Measurements from ENCODE around the gene ASTN2.
"Not testable (repeated sequence)": the region's sequence is repeated elsewhere in the genome, so short reads cannot be mapped to it uniquely, and the experiment has no call there.

Gene ASTN2

GRCh38 chr9:117072216-117072615 lies 342.6 kb downstream of the ASTN2 start:
- DNase-seq = no peak

- DNase-seq = not testable (repeated sequence)
Observed at GRCh38 chr9:117071673-117072207, 343.1 kb downstream of the ASTN2 start.

- DNase-seq = no peak
Observed at GRCh38 chr9:117063721-117064471, 351.0 kb downstream of the ASTN2 start.

DNA sequence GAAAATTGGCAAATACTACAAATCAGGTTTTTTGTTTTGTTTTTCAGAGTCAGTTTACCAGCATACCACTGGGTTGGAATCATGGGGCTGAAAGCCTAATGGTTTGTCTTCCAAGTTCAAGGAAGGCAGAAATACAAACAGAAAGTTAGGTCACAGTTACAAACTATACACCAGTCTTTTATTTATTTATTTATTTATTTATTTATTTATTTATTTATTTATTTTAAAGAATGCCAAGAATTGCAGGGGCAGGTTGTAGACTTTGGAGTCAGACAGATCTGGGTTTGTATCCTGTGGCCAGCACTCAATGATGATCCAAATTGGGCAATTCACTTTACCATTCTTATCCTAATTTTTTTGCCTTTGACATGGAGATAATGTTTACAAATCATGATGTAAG lies 353.9 kb downstream of the ASTN2 start:
- DNase-seq = no peak

GRCh38 chr9:117050007-117050406 lies 364.9 kb downstream of the ASTN2 start:
- DNase-seq = no peak

GRCh38 chr9:117046666-117047327 lies 368.1 kb downstream of the ASTN2 start:
- DNase-seq = no peak

- peak; percentile 57 for DNase-seq
Observed at GRCh38 chr9:117044241-117044640, 370.6 kb downstream of the ASTN2 start.

DNA sequence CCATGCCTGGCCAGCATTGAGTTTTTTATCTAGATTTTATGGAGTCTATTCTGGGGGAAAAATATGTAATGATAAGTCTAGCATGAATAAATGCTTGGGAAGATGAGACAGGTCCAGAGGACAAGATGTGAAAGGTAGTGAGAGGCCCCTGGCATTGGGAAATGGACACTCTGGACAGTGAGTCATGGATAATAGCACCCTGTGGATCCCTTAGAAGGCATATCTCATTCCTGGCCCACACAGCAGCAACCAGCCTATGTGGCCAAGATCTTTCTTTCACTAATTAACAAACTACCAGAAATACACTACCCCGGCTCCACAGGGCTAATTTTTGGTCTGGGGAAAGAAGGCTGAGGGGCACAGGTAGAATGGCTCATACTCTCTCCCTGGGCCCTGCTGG lies 371.7 kb downstream of the ASTN2 start:
- DNase-seq = peak; percentile 54

DNA sequence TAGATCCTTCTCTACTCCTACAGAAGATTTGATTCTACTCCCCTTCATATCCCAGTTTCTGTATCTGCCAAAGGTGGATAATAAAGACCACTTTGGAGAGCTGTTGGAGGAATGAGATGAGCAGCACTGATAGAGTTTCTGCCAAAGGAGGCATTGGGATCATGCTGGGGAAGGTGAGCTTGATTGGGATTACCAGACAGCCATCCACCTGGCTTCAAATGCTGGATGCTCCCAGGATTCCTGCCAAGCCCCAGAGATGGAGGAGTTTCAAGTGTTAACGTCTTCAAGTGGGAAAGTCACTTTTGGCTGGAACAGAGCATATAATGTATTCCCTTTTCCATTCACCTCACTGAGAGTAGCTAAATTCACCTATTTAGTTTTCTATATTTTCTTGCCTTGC lies 379.3 kb downstream of the ASTN2 start:
- no peak for DNase-seq

- DNase-seq = peak; percentile 78
Observed at GRCh38 chr9:117034866-117035265, 380.0 kb downstream of the ASTN2 start.

DNA sequence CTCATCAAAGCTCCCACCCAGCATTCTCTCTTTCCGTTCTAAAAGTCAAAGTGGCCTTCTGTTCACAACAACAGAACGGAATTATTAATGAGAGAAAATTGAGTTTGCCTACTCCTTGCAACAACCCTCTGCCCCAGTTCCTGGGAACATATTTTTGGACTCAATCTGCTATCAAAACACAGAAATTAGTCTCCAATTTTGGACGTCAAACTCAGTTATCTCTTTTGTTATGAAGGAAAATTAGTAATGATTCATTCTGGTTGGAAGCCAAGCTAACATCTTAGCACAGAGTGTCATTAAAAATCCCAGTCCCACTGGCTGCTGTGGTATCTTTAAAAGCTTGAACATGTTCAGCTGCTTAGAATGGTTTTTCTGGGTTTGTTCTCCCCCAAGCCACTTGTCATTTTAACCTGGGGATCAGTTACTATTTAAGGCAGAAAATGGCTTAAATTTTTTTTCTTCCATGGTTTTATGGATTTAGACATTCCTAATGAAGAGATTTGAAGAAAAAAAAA lies 384.5 kb downstream of the ASTN2 start:
- no peak for DNase-seq

GRCh38 chr9:117029341-117029740 lies 385.5 kb downstream of the ASTN2 start:
- DNase-seq = no peak

DNA sequence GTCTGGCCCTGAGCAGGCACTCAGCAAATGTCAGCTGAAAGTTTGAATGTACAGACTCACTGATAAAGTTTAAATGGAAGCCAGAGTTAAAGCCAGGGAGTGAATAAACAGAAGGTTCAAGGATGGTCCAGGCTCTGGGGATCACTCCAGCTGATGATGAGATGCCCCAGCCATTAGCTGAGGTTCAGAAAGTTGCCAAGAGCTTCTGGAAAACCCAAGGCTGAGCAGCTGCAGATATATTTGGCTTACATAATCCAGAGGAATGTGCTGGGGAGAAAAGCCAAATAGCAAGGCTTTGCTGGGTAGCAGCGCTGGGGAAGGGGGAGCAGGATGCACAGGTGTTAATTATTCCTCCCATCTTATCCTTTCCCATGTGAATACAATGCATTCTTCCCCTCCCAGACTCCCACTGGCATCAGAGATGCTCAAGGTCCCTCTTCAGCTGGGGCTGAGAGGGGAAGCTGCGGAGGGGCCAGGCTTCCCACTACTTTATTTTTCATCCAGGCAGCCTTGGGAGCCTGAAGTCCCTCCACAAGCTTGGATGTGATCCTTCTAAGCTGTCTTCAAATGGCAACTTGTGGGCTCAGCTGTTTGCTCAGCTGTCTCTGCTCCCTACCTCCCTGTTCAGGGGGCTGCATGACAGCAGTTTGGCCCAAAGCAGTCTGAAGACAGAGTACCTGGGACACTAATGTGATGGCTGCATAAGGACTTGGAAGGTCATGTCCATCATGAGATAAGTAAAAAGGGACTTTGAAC lies 386.6 kb downstream of the ASTN2 start:
- DNase-seq = no peak

DNA sequence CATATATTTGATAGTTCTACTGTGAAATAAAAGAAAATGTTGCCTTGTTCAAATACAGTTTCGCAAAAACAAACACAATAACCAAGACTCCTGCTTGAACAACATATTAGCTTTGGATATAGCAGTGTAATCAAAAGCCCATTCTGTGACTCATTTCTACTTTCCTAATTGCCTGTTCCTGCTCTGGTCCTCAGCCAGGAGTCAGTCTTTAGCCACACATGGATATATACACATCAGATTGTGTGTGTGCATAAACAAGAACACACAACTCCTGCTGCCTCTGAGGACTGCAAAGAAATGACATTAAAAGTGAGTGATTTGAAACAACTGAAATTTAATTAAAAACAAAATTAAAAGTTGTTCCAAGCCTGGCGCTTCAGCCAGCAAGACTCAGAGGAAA lies 393.0 kb downstream of the ASTN2 start:
- no peak for DNase-seq

- DNase-seq = no peak
Observed at GRCh38 chr9:117018966-117019617, 395.8 kb downstream of the ASTN2 start.

- no peak for DNase-seq
Observed at GRCh38 chr9:117017414-117017985, 397.4 kb downstream of the ASTN2 start.

DNA sequence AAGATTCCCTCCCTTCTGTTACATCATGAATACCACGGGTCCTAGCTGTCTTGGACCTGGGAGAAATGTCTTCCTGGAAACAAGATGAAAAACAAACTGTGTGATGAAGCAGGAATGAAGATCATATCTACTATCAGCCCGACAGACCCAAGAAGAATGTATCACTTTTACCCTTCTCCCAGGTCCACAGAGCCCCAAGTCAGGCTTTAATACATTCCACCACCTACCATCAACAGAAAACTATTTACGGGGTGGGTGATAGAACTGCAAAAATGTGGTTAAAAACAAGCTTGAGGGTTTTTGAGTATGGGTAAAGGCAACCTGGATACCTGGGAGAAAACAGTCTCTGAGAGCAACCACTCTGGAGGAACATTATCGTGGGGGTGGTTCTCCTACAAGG lies 400.8 kb downstream of the ASTN2 start:
- peak; percentile 59 for DNase-seq

GRCh38 chr9:117013440-117013995 lies 401.3 kb downstream of the ASTN2 start:
- no peak for DNase-seq

- no peak for DNase-seq
Observed at GRCh38 chr9:117010061-117010460, 404.8 kb downstream of the ASTN2 start.

- DNase-seq = no peak
Observed at GRCh38 chr9:117008876-117009275, 406.0 kb downstream of the ASTN2 start.

- DNase-seq = no peak
Observed at GRCh38 chr9:117008461-117008860, 406.4 kb downstream of the ASTN2 start.

GRCh38 chr9:117002686-117003085 lies 412.2 kb downstream of the ASTN2 start:
- DNase-seq = no peak
